ENCODE data around the gene KCNA2. TPM values are rescaled to one million over a fixed set of nuclear protein-coding genes. Genes with fewer than 3 reads are reported as not detected.

KCNA2 gene
- total RNA-seq, 1 donor from 2014 or later: 0.71 TPM

- no peak for DNase-seq
- Histone ChIP-seq H3K27me3 (ENCODE audit: low read depth) (peaks cover 59% of the 10 kb centered on the region), H3K36me3 (no peaks in the 10 kb centered on the region), H3K27ac (replicated peaks) (no peak overlapping the region), H3K9me3 (replicated peaks) (no peaks in the 10 kb centered on the region), H3K4me1 (no peaks in the 10 kb centered on the region), H3K4me3 (no peak overlapping the region)
- TF ChIP-seq CTCF (IDR thresholded peaks at IDR 0.05; ENCODE audit: borderline replicate concordance): no peak
- intact Hi-C loops (cut with micrococcal nuclease): no loop called here
Observed at GRCh38 chr1:110593902-110594301, 12.3 kb downstream of the KCNA2 start.

DNA sequence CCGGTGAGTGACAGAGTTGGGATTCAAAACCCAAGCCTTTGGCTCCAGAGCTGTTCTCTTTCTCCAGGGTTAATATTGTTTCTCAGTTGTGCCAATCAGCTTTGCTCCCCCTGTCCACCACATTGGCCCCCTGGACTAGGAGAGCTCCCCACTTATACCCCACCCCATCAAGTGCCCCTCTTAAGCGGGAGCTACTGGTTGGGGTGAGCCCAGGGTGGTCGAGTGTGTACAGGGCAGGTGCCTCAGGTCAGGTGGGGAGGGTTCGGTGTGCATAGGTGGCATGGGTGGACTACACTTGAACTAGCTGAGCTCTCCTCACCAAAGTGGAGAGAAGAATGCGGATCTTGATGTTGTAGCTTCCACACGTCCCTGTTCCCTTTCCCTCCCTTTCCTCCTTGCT, 14.2 kb downstream of the KCNA2 start:
- Histone ChIP-seq H3K27ac (replicated peaks) (no peak overlapping the region), H3K36me3 (no peaks in the 10 kb centered on the region), H3K9me3 (replicated peaks) (no peaks in the 10 kb centered on the region), H3K4me3 (no peak overlapping the region), H3K27me3 (ENCODE audit: low read depth) (peaks cover 62% of the 10 kb centered on the region), H3K4me1 (no peaks in the 10 kb centered on the region)
- no peak for DNase-seq
- intact Hi-C loops (cut with micrococcal nuclease): no loop called here
- TF ChIP-seq CTCF (IDR thresholded peaks at IDR 0.05; ENCODE audit: borderline replicate concordance): no peak

- no peak overlapping the region for H3K27ac ChIP-seq (replicated peaks)
- no peaks in the 10 kb centered on the region for H3K9me3 ChIP-seq (replicated peaks)
- peaks cover 61% of the 10 kb centered on the region for H3K27me3 ChIP-seq (ENCODE audit: low read depth)
- no peak for TF ChIP-seq CTCF (IDR thresholded peaks at IDR 0.05; ENCODE audit: borderline replicate concordance)
- H3K4me1 ChIP-seq: no peaks in the 10 kb centered on the region
- no peak overlapping the region for H3K4me3 ChIP-seq
- no peak for DNase-seq
- H3K36me3 ChIP-seq: no peaks in the 10 kb centered on the region
- intact Hi-C loops (cut with micrococcal nuclease): no loop called here
Observed at GRCh38 chr1:110588991-110589390, 17.2 kb downstream of the KCNA2 start.

DNA sequence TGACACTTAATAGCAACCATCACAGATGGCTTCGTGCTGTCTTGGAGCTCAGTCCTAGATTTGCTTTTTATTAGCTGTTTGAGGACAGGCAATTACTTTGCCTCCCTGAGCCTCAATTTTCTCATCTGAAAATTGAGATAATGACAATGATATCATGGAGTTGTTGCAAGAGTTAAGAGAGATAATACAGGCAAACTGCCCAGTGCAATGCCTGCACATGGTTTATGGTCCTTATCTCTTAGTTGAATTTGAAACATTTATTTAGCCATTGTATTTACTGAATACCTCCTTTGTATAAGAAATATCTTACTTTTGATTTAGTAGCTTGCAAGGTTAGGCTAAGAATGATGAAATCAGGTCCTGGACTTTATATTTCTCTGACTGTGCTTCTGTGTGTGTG, 17.7 kb downstream of the KCNA2 start:
- Histone ChIP-seq H3K27ac (replicated peaks) (no peak overlapping the region), H3K4me1 (no peaks in the 10 kb centered on the region), H3K9me3 (replicated peaks) (no peaks in the 10 kb centered on the region), H3K27me3 (ENCODE audit: low read depth) (peaks cover 57% of the 10 kb centered on the region), H3K4me3 (no peak overlapping the region), H3K36me3 (no peaks in the 10 kb centered on the region)
- no peak for DNase-seq
- TF ChIP-seq CTCF (IDR thresholded peaks at IDR 0.05; ENCODE audit: borderline replicate concordance): no peak
- intact Hi-C loops (cut with micrococcal nuclease): no loop called here

DNA sequence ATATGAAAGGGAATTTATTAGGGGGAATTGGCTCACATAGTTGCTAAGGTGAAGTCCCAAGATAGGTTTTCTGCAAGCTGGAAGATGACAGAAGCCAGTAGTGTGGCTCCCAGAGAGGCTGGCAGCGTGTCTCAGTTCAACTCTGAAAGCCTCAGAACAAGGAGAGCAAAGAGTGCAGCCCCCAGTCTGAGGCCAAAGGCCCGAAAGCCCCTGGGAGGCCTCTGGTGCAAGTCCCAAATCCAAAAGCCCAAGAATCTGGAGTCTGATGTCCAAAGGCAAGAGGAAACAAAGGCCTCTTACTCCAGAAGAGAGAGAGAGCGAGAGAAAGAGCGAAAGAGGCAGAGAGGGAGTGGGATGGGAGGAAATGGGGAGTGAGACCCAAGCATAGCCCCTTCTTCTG, 18.3 kb downstream of the KCNA2 start:
- Histone ChIP-seq H3K4me3 (no peak overlapping the region), H3K27me3 (ENCODE audit: low read depth) (peaks cover 51% of the 10 kb centered on the region), H3K27ac (replicated peaks) (no peak overlapping the region), H3K36me3 (no peaks in the 10 kb centered on the region), H3K9me3 (replicated peaks) (no peaks in the 10 kb centered on the region), H3K4me1 (no peaks in the 10 kb centered on the region)
- no peak for TF ChIP-seq CTCF (IDR thresholded peaks at IDR 0.05; ENCODE audit: borderline replicate concordance)
- DNase-seq: no peak
- intact Hi-C loops (cut with micrococcal nuclease): no loop called here

GRCh38 chr1:110585481-110585880, 20.7 kb downstream of the KCNA2 start:
- H3K9me3 ChIP-seq (replicated peaks): no peaks in the 10 kb centered on the region
- TF ChIP-seq CTCF (IDR thresholded peaks at IDR 0.05; ENCODE audit: borderline replicate concordance): no peak
- H3K4me1 ChIP-seq: peaks cover 2% of the 10 kb centered on the region
- intact Hi-C loops (cut with micrococcal nuclease): no loop called here
- DNase-seq: no peak
- H3K4me3 ChIP-seq: no peak overlapping the region
- H3K27ac ChIP-seq (replicated peaks): no peak overlapping the region
- H3K27me3 ChIP-seq (ENCODE audit: low read depth): peaks cover 36% of the 10 kb centered on the region
- no peaks in the 10 kb centered on the region for H3K36me3 ChIP-seq

Measured in left ventricle myocardium inferior (tissue), 1 donor.